ENCODE measurements around the gene RNF7.
"Not testable (repeated sequence)": the region's sequence is repeated elsewhere in the genome, so short reads cannot be mapped to it uniquely, and the experiment has no call there.

Gene RNF7

DNA sequence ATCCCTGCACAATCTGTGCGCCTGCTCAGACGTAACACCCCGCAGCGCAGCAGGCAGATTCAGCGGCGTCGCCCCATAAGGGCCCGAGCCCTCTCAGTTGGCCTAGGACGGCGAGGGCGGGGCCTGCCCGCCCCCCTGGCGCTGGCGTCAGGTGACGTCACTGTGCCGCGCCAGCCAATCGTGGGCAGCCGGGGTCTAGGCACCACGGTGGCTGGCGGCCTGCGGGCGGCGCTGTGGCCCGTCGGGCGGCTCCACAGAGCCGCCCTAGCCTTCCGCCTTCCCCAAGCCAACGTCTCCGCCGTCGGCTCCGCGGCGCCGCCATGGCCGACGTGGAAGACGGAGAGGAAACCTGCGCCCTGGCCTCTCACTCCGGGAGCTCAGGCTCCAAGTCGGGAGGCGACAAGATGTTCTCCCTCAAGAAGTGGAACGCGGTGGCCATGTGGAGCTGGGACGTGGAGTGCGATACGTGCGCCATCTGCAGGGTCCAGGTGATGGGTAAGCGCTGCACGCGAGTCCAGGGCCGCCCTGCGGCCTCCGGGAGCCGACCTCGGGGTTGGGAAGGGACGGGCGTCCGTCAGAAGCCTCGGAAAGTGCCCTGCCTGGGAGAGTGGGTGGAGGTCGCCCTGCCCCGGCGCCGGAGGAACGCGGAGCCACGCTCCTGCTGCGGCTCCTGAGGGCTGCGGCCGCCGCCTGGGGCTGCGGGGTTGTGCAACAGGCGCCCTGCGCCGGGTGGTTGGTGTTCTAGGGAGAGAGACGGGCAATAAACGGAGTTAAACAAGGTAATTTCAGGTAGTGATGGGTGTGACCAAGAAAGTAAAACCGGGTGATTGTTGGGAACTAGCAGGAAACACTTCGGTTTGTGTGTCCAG is at the start of gene RNF7:
RNF7 (plus strand) TSS at position 277 of the 869 bp plus-strand sequence; CDS start at position 321, 44 bp downstream.
- TF ChIP-seq ZNF274 (IDR thresholded peaks at IDR 0.05; ENCODE audit: low read depth, low read length): no peak
- peak within 1 kb of the TSS; percentile 95 for H3K4me3 ChIP-seq (ENCODE audit: low read length)

DNA sequence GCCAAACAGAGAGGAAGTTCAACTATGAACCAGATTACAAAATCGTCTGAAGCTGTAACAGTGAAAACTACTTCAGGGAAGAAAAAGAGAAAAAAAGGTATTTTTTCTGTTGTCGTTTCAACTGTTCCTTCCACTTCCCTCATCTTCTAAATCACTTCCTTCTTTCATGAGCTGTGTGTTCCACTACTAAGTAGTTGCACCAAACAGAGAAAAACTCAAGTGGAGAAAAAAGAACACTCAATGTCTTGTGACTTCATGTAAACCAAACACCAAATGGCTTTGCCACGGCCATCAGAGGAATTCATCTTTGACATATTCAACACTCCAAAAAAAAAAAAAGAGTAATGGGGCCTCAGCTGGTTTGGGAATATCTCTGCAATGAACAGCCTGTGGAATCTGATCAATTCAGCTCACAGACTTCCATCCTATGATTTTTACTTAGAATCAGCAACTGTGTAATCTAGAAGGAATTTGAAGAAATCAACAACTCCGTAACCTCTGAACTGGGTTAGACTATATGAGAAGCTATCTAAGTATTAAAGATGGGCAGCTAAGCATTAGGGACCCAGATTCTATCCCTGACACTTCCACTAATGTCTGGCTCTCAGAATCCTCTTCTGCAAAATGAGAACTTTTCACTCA is 47.5 kb upstream of the RNF7 start:
- TF ChIP-seq ZNF274 (IDR thresholded peaks at IDR 0.05; ENCODE audit: low read depth, low read length): no peak

DNA sequence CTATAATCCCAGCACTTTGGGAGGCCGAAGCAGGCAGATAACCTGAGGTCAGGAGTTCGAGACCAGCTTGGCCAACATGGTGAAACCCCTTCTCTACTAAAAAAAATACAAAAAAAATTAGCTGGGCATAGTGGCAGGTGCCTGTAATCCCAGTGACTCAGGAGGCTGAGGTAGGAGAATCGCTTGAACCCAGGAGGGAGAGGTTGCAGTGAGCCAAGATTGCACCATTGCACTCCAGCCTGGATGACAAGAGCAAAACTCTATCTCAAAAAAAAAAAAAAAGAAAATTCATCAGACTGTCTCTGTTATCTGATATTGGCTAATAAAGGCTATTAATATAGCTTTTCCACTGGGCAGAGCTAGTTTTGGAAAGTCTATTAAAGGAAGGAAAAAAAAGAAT is 46.6 kb upstream of the RNF7 start:
- not testable (repeated sequence) for H3K4me3 ChIP-seq (ENCODE audit: low read length)

More for the DNA sequence above, 47.5 kb upstream of the RNF7 start:
- H3K4me3 ChIP-seq (ENCODE audit: low read length): no peak overlapping the region

DNA sequence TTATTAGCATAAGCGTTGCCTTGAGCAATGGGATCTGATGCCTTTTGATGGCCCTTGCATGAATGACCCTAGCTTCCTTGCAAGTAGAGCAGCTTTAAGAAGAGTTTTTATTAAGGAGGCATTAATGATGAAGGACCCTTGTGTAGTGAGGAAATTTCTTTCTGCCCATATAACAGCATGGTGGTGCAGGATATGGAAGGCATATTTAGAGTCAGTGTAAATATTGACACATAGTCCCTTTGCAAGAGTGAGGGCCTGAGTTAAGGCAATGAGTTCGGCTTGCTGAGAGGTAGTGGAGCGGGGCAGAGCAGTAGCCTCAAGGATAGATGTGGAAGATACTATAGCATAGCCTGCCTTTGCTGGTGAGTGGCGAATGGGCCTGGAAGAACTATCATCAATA is 45.1 kb upstream of the RNF7 start:
- not testable (repeated sequence) for H3K4me3 ChIP-seq (ENCODE audit: low read length)

- no peak overlapping the region for H3K4me3 ChIP-seq (ENCODE audit: low read length)
- no peak for TF ChIP-seq ZNF274 (IDR thresholded peaks at IDR 0.05; ENCODE audit: low read depth, low read length)
These were observed 38.8 kb upstream of the RNF7 start for GRCh38 chr3:141699324-141699723.

DNA sequence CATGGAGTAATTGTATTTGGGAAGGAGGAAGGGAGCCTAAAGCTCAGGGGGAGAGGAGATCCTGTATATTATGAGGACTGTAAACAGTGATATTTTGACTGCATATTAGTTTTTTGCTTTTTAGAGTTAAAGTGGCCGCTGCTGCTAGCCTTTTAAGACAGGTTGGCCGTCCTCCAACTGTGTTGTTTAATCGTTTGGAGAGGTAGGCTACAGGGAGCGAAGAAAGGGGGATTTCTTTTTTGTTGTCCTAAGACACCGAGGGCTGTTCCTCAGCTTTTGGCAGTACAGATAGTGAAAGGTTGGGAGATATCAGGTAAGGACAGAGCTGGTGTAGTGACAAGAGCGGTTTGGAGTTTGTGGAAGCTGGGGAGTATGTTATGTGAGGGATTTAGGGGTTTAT is 38.2 kb upstream of the RNF7 start:
- H3K4me3 ChIP-seq (ENCODE audit: low read length): no peak overlapping the region
- no peak for TF ChIP-seq ZNF274 (IDR thresholded peaks at IDR 0.05; ENCODE audit: low read depth, low read length)

DNA sequence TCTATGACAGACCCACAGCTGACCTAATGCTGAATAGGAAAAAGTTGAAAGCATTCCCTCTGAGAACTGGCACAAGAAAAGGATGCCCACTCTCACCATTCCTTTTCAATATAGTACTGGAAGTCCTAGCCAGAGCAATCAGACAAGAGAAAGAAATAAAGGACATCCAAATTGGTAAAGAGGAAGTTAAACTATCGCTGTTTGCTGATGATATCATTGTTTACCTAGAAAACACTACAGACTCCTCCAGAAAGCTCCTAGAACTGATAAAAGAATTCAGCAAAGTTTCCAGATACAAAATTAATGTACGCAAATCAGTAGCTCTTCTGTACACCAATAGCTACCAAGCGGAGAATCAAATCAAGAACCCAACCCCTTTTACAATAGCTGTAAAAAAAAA is 34.7 kb upstream of the RNF7 start:
- not testable (repeated sequence) for H3K4me3 ChIP-seq (ENCODE audit: low read length)

DNA sequence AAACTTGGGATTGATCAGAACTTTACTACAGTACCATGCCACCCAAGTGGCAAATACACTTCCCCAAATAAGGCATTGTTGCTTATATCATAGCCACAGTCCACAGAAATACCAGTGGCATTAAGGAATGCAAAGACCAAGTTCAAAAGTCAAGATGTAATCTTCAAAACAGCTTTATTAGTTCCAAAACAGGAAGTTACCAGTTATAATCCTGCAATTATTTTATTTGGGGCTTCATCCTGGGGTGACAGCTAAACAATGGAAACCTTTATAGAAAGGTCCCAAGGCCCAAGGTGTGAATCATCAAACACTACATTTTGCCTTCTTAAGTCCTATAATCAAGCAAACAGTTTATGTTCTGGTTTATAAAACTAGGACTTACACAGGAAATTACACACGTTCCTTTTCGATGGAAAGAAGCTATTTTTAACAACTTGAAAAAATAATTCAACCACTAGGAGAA is 30.3 kb upstream of the RNF7 start:
- TF ChIP-seq ZNF274 (IDR thresholded peaks at IDR 0.05; ENCODE audit: low read depth, low read length): no peak
- no peak overlapping the region for H3K4me3 ChIP-seq (ENCODE audit: low read length)

DNA sequence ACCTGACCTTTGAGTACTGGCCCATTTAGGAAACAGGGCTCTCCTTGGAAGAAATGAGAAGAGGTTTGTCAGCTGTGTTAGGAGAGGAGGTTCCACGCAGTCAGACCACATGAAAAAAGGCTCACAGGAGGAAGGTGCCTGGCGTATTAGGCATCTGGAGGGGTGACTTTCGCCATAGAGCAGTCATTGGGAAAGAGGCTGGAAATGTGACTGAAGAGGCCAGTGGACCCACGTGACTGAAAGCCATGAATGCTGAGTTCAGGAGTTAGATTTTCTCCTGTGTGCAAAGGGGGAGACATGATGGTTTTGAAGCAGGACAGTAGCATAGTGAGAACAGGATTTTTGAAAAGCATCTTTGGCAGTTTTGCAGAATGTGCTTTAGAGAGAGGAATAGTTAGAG is 29.7 kb upstream of the RNF7 start:
- H3K4me3 ChIP-seq (ENCODE audit: low read length): no peak overlapping the region
- no peak for TF ChIP-seq ZNF274 (IDR thresholded peaks at IDR 0.05; ENCODE audit: low read depth, low read length)

DNA sequence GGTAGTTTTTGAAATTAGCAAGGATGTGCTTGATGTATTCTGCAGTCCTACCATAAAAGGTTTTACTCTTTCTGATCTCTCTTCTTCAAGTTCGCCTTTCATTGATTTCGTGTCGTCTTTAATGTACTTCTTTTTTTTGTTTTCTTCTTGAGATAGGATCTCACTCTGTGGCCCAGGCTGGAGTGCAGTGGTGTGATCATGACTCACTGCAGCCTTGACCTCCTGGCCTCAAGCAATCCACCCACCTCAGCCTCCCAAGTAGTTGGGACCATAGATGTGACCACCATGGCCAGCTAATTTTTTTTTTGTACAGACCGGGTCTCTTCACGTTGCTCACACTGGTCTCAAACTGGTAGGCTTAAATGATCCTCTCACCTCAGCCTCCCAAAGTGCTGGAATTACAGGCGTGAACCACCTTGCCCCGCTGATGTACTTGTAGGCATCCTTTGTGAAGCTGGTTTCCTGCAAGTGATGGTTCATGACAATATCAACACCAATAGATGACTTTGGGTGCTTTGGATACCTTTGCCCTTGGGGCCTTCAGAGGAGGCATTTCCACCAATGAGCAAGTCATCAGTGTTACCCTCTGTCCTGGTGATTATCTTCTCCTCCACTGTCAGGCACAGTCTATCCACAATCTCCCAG is 28.9 kb upstream of the RNF7 start:
- no peak for TF ChIP-seq ZNF274 (IDR thresholded peaks at IDR 0.05; ENCODE audit: low read depth, low read length)
- no peak overlapping the region for H3K4me3 ChIP-seq (ENCODE audit: low read length)

DNA sequence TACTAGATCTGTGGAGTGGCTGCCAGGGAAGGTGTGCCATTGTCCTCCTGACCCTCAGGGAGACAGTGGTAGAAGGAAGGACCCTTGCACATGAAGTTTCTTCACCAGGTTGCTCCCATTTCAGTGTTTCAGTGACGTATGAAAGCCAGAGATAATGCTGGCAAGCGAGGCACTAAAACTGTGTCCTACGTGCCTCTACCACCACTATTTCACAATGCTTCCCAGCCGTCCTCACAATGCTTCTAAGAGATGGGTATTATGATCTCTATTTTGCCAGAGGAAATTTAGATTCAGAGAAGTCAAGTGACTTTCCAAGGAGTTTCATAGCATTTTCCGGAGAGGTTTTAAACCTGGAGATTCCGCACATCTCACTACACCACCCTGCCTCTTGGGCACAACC is 28.0 kb upstream of the RNF7 start:
- no peak overlapping the region for H3K4me3 ChIP-seq (ENCODE audit: low read length)
- no peak for TF ChIP-seq ZNF274 (IDR thresholded peaks at IDR 0.05; ENCODE audit: low read depth, low read length)

- TF ChIP-seq ZNF274 (IDR thresholded peaks at IDR 0.05; ENCODE audit: low read depth, low read length): no peak
These were observed 27.0 kb upstream of the RNF7 start for GRCh38 chr3:141710888-141711616.

GRCh38 chr3:141714671-141715070 is 23.4 kb upstream of the RNF7 start:
- TF ChIP-seq ZNF274 (IDR thresholded peaks at IDR 0.05; ENCODE audit: low read depth, low read length): no peak
- H3K4me3 ChIP-seq (ENCODE audit: low read length): no peak overlapping the region

More at GRCh38 chr3:141710888-141711616, 27.0 kb upstream of the RNF7 start:
- H3K4me3 ChIP-seq (ENCODE audit: low read length): no peak overlapping the region

DNA sequence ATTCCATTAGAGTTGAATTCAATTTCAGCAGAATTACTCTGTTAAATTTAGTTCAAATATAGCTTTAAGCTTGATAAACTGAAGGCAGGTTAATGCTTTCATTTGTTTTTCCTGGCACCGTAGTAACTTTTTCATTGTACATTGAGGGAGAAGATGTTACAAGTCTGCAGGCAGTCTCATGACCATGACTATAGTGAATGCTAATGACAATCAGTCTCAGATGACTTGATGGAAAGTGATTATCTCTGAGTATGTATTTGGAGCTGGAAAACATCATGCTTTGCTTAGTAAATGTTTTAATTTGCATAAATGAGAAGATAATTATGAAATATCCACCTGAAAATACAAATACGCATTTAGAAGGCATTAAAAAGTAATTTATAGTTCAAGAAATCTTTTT is 16.0 kb upstream of the RNF7 start:
- H3K4me3 ChIP-seq (ENCODE audit: low read length): no peak overlapping the region

More for the DNA sequence above, 16.0 kb upstream of the RNF7 start:
- no peak for TF ChIP-seq ZNF274 (IDR thresholded peaks at IDR 0.05; ENCODE audit: low read depth, low read length)
